HepG2 (cell line): ENCODE data around the gene SLC7A8. TPM values are rescaled to one million over a fixed set of nuclear protein-coding genes. Genes with fewer than 3 reads are reported as not detected.

Experiments
- ARNT2 ChIP-seq: sonication (generic); formaldehyde crosslinking; IDR thresholded peaks from 2 replicates; pipeline ENCODE4 v1.8.0; 2022; ENCODE audit warnings: mild to moderate bottlenecking, low read depth, missing genetic modification reagents, moderate library complexity
- CHD4 ChIP-seq: fragments of 200-600 bp; sonication (generic); IDR thresholded peaks from 2 replicates; pipeline ENCODE4 v1.7.0; 2017; ENCODE audit warnings: mild to moderate bottlenecking, low read length, borderline replicate concordance
- ERF ChIP-seq: IDR thresholded peaks from 2 replicates; pipeline ENCODE4 v1.6.1; 2018; ENCODE audit warnings: missing biosample characterization, missing genetic modification reagents
- FOXC1 ChIP-seq: sonication (generic); formaldehyde crosslinking; IDR thresholded peaks from 2 replicates; pipeline ENCODE4 v1.8.0; 2022; ENCODE audit warnings: mild to moderate bottlenecking, missing genetic modification reagents, borderline replicate concordance
- KDM3A ChIP-seq: IDR thresholded peaks from 2 replicates; pipeline ENCODE4 v1.6.1; 2018; ENCODE audit warnings: low read depth, missing compliant biosample characterization
- SCMH1 ChIP-seq: sonication (generic); formaldehyde crosslinking; IDR thresholded peaks from 2 replicates; pipeline ENCODE4 v1.9.0; 2021; ENCODE audit warnings: missing genetic modification reagents, mild to moderate bottlenecking, borderline replicate concordance
- SRF ChIP-seq: IDR thresholded peaks from 2 replicates; pipeline ENCODE4 v1.6.1; 2011; ENCODE audit warnings: mild to moderate bottlenecking, low read depth, low read length, moderate library complexity
- ZFP36 ChIP-seq: fragments of 150-350 bp; IDR thresholded peaks from 2 replicates; pipeline ENCODE4 v1.6.1; 2018; ENCODE audit warnings: borderline replicate concordance, low read length, low read depth; ENCODE audit not compliant: partially characterized antibody
- ZNF10 ChIP-seq: sonication (generic); formaldehyde crosslinking; IDR thresholded peaks from 2 replicates; pipeline ENCODE4 v1.4.0; 2020; ENCODE audit warnings: mild to moderate bottlenecking, low read depth, missing genetic modification reagents, borderline replicate concordance
- ZNF652 ChIP-seq: IDR thresholded peaks from 2 replicates; pipeline ENCODE4 v1.6.1; 2016; ENCODE audit warnings: low read depth, borderline replicate concordance
- ZNF768 ChIP-seq: sonication (generic); formaldehyde crosslinking; IDR thresholded peaks from 2 replicates; pipeline ENCODE4 v1.4.0; 2020; ENCODE audit warnings: missing genetic modification reagents
- ZNF782 ChIP-seq: sonication (generic); formaldehyde crosslinking; IDR thresholded peaks from 2 replicates; pipeline ENCODE4 v1.4.0; 2020; ENCODE audit warnings: missing genetic modification reagents, mild to moderate bottlenecking, borderline replicate concordance
- ZZZ3 ChIP-seq: sonication (generic); formaldehyde crosslinking; IDR thresholded peaks from 2 replicates; pipeline ENCODE4 v1.4.0; 2020; ENCODE audit warnings: missing genetic modification reagents, mild to moderate bottlenecking, borderline replicate concordance
- polyA plus RNA-seq, 8 experiments: library from polyadenylated mRNA; depleted of rRNA in 3 of 8; stranded (reverse) in 7 of 8; unstranded in 1 of 8; fragments of >200 nt; fragmentation: Illumina TruSeq in 4 of 8; extraction: Trizol in 4 of 8; gene quantifications; 2 replicates each; pipeline versions ENCODE4 v1.2.1 to v1.2.3, GENCODE V29; 2011 to 2016; ENCODE audit warnings: low read depth in 4 of 8, missing spikeins in 1 of 8, mixed read lengths in 1 of 8; ENCODE audit not compliant: insufficient read depth in 1 of 8
- total RNA-seq, 5 experiments: library from RNA; depleted of rRNA; stranded (reverse); fragments of >200 nt; fragmentation: Illumina TruSeq; extraction: Trizol; gene quantifications; 2 replicates each; pipeline ENCODE4 v1.2.3, GENCODE V29; 2016; ENCODE audit warnings: low read depth in 1 of 5
- TF ChIP-seq, protein P1 (sequence below): sonication (generic); formaldehyde crosslinking; IDR thresholded peaks from 2 replicates; pipeline ENCODE4 v1.4.0; 2020; ENCODE audit warnings: missing genetic modification reagents, borderline replicate concordance
- TF ChIP-seq, protein P2 (sequence below): IDR thresholded peaks from 2 replicates; pipeline ENCODE4 v1.4.0; 2020; ENCODE audit warnings: mild to moderate bottlenecking, missing genetic modification reagents
- TF ChIP-seq, protein P3 (sequence below): sonication (generic); formaldehyde crosslinking; IDR thresholded peaks from 2 replicates; pipeline ENCODE4 v1.5.0; 2020; ENCODE audit warnings: mild to moderate bottlenecking, missing genetic modification reagents, moderate library complexity
- TF ChIP-seq, protein P4 (sequence below): sonication (generic); formaldehyde crosslinking; IDR thresholded peaks from 2 replicates; pipeline ENCODE4 v1.4.0; 2020; ENCODE audit warnings: mild to moderate bottlenecking, missing genetic modification reagents

Gene SLC7A8
- total and polyA plus RNA-seq, 2 of the 13 experiments (the other 11 are each of a cell fraction or from before 2014, with no cell fraction given) = 0.25 TPM; not detected in 1

DNA sequence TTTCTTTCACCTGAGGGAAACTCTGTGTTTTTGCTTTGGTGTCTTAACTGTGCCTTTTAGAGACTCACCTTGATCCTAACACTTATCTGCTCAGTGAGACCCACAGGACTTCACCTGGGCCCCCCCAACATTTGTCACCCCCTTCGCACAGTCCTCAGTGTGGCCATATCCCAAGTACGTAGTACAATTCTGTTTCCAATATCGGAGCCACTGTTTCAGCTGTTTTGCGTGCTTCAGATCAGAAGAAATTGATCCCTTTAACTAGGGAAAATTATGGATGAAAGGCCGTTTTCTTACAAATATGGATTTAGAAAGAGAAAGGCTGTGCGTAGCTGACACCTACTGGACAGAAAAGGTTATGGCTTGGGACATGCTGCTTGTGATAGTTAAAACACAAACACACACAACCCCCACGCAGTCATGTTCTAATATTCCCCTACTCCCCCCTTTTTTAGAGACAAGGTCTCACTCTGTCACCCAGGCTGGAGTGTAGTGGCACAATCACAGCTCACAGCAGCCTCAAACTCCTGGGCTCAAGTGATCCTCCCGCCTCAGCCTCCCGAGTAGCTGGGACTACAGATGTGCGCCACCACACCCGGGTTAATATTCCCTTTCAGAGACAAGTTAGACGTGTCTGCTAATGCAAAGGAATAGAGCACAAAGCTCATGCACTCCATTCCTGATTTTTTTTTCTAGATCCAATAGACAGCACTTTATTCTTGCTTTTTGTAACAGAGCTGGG lies 3.6 kb upstream of the SLC7A8 start (continued):
- TF ChIP-seq SCMH1 (CRISPR knock-in tag) = no peak
- TF ChIP-seq KDM3A (CRISPR knock-in tag) = peak; percentile 60; the same call in 1 of the 2 replicates
- TF ChIP-seq ERF (CRISPR knock-in tag) = peak; percentile 62; the same call in 1 of the 2 replicates
- TF ChIP-seq, protein P1, sequence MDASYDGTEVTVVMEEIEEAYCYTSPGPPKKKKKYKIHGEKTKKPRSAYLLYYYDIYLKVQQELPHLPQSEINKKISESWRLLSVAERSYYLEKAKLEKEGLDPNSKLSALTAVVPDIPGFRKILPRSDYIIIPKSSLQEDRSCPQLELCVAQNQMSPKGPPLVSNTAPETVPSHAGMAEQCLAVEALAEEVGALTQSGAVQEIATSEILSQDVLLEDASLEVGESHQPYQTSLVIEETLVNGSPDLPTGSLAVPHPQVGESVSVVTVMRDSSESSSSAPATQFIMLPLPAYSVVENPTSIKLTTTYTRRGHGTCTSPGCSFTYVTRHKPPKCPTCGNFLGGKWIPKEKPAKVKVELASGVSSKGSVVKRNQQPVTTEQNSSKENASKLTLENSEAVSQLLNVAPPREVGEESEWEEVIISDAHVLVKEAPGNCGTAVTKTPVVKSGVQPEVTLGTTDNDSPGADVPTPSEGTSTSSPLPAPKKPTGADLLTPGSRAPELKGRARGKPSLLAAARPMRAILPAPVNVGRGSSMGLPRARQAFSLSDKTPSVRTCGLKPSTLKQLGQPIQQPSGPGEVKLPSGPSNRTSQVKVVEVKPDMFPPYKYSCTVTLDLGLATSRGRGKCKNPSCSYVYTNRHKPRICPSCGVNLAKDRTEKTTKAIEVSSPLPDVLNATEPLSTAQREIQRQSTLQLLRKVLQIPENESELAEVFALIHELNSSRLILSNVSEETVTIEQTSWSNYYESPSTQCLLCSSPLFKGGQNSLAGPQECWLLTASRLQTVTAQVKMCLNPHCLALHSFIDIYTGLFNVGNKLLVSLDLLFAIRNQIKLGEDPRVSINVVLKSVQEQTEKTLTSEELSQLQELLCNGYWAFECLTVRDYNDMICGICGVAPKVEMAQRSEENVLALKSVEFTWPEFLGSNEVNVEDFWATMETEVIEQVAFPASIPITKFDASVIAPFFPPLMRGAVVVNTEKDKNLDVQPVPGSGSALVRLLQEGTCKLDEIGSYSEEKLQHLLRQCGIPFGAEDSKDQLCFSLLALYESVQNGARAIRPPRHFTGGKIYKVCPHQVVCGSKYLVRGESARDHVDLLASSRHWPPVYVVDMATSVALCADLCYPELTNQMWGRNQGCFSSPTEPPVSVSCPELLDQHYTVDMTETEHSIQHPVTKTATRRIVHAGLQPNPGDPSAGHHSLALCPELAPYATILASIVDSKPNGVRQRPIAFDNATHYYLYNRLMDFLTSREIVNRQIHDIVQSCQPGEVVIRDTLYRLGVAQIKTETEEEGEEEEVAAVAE (CRISPR knock-in tag) = 0 out of 2 replicates have a peak, but pooled peaks have one; percentile 57
- 0 out of 2 replicates have a peak, but pooled peaks have one; percentile 48 for TF ChIP-seq ZNF782 (CRISPR knock-in tag)
- no peak for TF ChIP-seq CHD4
- TF ChIP-seq, protein P2, sequence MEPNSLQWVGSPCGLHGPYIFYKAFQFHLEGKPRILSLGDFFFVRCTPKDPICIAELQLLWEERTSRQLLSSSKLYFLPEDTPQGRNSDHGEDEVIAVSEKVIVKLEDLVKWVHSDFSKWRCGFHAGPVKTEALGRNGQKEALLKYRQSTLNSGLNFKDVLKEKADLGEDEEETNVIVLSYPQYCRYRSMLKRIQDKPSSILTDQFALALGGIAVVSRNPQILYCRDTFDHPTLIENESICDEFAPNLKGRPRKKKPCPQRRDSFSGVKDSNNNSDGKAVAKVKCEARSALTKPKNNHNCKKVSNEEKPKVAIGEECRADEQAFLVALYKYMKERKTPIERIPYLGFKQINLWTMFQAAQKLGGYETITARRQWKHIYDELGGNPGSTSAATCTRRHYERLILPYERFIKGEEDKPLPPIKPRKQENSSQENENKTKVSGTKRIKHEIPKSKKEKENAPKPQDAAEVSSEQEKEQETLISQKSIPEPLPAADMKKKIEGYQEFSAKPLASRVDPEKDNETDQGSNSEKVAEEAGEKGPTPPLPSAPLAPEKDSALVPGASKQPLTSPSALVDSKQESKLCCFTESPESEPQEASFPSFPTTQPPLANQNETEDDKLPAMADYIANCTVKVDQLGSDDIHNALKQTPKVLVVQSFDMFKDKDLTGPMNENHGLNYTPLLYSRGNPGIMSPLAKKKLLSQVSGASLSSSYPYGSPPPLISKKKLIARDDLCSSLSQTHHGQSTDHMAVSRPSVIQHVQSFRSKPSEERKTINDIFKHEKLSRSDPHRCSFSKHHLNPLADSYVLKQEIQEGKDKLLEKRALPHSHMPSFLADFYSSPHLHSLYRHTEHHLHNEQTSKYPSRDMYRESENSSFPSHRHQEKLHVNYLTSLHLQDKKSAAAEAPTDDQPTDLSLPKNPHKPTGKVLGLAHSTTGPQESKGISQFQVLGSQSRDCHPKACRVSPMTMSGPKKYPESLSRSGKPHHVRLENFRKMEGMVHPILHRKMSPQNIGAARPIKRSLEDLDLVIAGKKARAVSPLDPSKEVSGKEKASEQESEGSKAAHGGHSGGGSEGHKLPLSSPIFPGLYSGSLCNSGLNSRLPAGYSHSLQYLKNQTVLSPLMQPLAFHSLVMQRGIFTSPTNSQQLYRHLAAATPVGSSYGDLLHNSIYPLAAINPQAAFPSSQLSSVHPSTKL (CRISPR knock-in tag) = peak; percentile 34; the same call in 1 of the 2 replicates
- peak; percentile 32; the same call in 1 of the 2 replicates for TF ChIP-seq ARNT2
- peak; percentile 65; the same call in 1 of the 2 replicates for TF ChIP-seq FOXC1 (CRISPR knock-in tag)
- no peak for TF ChIP-seq ZNF768
- no peak for TF ChIP-seq ZNF10 (CRISPR knock-in tag)
- peak; percentile 37 for TF ChIP-seq ZFP36
- TF ChIP-seq, protein P3, sequence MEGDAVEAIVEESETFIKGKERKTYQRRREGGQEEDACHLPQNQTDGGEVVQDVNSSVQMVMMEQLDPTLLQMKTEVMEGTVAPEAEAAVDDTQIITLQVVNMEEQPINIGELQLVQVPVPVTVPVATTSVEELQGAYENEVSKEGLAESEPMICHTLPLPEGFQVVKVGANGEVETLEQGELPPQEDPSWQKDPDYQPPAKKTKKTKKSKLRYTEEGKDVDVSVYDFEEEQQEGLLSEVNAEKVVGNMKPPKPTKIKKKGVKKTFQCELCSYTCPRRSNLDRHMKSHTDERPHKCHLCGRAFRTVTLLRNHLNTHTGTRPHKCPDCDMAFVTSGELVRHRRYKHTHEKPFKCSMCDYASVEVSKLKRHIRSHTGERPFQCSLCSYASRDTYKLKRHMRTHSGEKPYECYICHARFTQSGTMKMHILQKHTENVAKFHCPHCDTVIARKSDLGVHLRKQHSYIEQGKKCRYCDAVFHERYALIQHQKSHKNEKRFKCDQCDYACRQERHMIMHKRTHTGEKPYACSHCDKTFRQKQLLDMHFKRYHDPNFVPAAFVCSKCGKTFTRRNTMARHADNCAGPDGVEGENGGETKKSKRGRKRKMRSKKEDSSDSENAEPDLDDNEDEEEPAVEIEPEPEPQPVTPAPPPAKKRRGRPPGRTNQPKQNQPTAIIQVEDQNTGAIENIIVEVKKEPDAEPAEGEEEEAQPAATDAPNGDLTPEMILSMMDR (CRISPR knock-in tag) = peak; percentile 94
- 0 out of 2 replicates have a peak, but pooled peaks have one; percentile 23 for TF ChIP-seq ZZZ3 (CRISPR knock-in tag)
- no peak for TF ChIP-seq ZNF652 (CRISPR knock-in tag)
- TF ChIP-seq SRF = 0 out of 2 replicates have a peak, but pooled peaks have one; percentile 26
- TF ChIP-seq, protein P4, sequence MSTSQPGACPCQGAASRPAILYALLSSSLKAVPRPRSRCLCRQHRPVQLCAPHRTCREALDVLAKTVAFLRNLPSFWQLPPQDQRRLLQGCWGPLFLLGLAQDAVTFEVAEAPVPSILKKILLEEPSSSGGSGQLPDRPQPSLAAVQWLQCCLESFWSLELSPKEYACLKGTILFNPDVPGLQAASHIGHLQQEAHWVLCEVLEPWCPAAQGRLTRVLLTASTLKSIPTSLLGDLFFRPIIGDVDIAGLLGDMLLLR = no peak
